ENCODE measurements around the gene NOXO1. TPM values are rescaled to one million over a fixed set of nuclear protein-coding genes. Genes with fewer than 3 reads are reported as not detected.

Gene NOXO1
- total RNA-seq, 1 donor from 2014 or later: 1.6 TPM

DNA sequence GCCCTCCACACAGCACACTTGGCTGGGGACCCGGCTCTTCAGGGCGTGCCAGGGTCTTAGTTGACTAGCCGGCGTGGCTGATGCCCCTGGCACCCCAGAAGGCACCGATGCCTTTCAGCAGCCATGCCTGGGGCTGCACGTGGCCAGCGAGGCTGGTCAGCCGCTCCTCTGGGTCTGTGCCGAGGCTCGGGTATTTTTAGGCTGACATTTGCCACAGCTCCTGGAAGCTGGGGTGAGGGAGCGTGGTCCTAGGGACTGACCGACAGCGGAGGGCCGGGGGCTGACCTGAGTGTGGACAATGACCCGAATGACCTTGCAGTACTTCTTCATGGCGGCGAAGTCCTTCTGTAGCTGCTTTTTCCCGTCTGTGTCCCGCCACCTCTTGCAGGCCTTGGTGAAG lies 30.7 kb downstream of the NOXO1 start:
- Histone ChIP-seq H3K4me1 (ENCODE audit: control insufficient read depth in 3 of 3, insufficient read depth in 3 of 3, low read length in 3 of 3) (peaks cover 49 to 71% (median 59%) of the 10 kb centered on the region in 3 donors), H3K4me3 (ENCODE audit: low read length in 3 of 3) (peak overlapping the region; percentile 44 to 54 (median 48)), H3K9me3 (ENCODE audit: control insufficient read depth in 3 of 3, low read length in 3 of 3) (no peaks in the 10 kb centered on the region), H3K9ac (ENCODE audit: low read depth in 1 of 3, low read length in 3 of 3) (peak overlapping the region; percentile 59 to 83 (median 65)), H3K27me3 (ENCODE audit: control insufficient read depth in 3 of 3, insufficient read depth in 3 of 3, low read length in 3 of 3) (no peaks in the 10 kb centered on the region), H3K36me3 (ENCODE audit: control insufficient read depth in 3 of 3, insufficient read depth in 3 of 3, low read length in 3 of 3) (peaks cover 12 to 15% (median 13%) of the 10 kb centered on the region in 3 donors), H3K27ac (ENCODE audit: low read depth, low read length) (peak overlapping the region; percentile 93)

DNA sequence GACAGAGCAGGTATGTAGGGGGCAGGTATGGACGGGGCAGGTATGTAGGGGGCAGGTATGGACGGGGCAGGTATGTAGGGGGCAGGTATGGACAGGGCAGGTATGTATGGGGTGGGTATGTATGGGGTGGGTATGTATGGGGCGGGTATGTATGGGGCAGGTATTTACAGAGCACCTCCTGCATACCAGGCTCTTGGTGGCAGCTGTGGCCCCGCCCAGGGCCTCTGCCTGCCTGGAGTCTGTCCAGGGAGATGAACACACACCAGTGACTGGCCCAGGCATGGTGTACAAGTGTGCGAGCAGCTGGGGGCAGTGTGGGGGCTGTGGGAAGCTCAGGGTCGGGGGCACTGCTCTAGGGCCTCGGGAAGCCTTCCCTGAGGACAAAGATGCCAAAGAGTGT lies 31.2 kb downstream of the NOXO1 start:
- H3K9ac ChIP-seq (ENCODE audit: low read depth in 1 of 3, low read length in 3 of 3): peak overlapping the region; percentile 23 to 83 (median 61)
- H3K36me3 ChIP-seq (ENCODE audit: control insufficient read depth in 3 of 3, insufficient read depth in 3 of 3, low read length in 3 of 3): peaks cover 15 to 16% (median 15%) of the 10 kb centered on the region in 3 donors
- peaks cover 53 to 76% (median 62%) of the 10 kb centered on the region in 3 donors for H3K4me1 ChIP-seq (ENCODE audit: control insufficient read depth in 3 of 3, insufficient read depth in 3 of 3, low read length in 3 of 3)
- peak overlapping the region in 2 of 3 donors; percentile 22 to 31 for H3K4me3 ChIP-seq (ENCODE audit: low read length in 3 of 3)
- no peaks in the 10 kb centered on the region for H3K27me3 ChIP-seq (ENCODE audit: control insufficient read depth in 3 of 3, insufficient read depth in 3 of 3, low read length in 3 of 3)
- peak overlapping the region; percentile 93 for H3K27ac ChIP-seq (ENCODE audit: low read depth, low read length)
- H3K9me3 ChIP-seq (ENCODE audit: control insufficient read depth in 3 of 3, low read length in 3 of 3): no peaks in the 10 kb centered on the region

GRCh38 chr16:1949507-1949906 lies 31.8 kb downstream of the NOXO1 start:
- Histone ChIP-seq H3K4me1 (ENCODE audit: control insufficient read depth in 3 of 3, insufficient read depth in 3 of 3, low read length in 3 of 3) (peaks cover 54 to 76% (median 63%) of the 10 kb centered on the region in 3 donors), H3K9me3 (ENCODE audit: control insufficient read depth in 3 of 3, low read length in 3 of 3) (no peaks in the 10 kb centered on the region), H3K4me3 (ENCODE audit: low read length in 3 of 3) (no peak overlapping the region), H3K27ac (ENCODE audit: low read depth, low read length) (peak overlapping the region; percentile 93), H3K9ac (ENCODE audit: low read depth in 1 of 3, low read length in 3 of 3) (peak overlapping the region in 1 of 3 donors; percentile 83), H3K27me3 (ENCODE audit: control insufficient read depth in 3 of 3, insufficient read depth in 3 of 3, low read length in 3 of 3) (no peaks in the 10 kb centered on the region), H3K36me3 (ENCODE audit: control insufficient read depth in 3 of 3, insufficient read depth in 3 of 3, low read length in 3 of 3) (peaks cover 15 to 17% (median 15%) of the 10 kb centered on the region in 3 donors)

DNA sequence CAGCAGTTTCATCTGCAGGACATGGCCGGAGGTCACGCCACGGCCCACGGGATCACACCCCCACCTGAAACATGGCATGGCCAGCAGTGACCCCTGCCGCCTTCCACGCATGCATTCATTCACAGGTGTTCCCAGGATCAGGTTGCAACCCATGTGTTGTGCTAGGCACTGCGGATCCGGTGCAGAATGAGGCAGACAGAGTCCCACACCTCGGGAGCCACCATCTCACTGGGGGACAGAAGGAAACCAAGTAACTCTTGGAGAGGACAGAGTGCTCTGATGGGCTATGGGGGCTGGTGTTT lies 33.9 kb downstream of the NOXO1 start:
- peaks cover 10 to 15% (median 11%) of the 10 kb centered on the region in 3 donors for H3K36me3 ChIP-seq (ENCODE audit: control insufficient read depth in 3 of 3, insufficient read depth in 3 of 3, low read length in 3 of 3)
- no peaks in the 10 kb centered on the region for H3K9me3 ChIP-seq (ENCODE audit: control insufficient read depth in 3 of 3, low read length in 3 of 3)
- peaks cover 55 to 76% (median 71%) of the 10 kb centered on the region in 3 donors for H3K4me1 ChIP-seq (ENCODE audit: control insufficient read depth in 3 of 3, insufficient read depth in 3 of 3, low read length in 3 of 3)
- peak overlapping the region in 2 of 3 donors; percentile 22 to 73 for H3K9ac ChIP-seq (ENCODE audit: low read depth in 1 of 3, low read length in 3 of 3)
- H3K27ac ChIP-seq (ENCODE audit: low read depth, low read length): peak overlapping the region; percentile 40
- peak overlapping the region in 2 of 3 donors; percentile 29 to 36 for H3K4me3 ChIP-seq (ENCODE audit: low read length in 3 of 3)
- H3K27me3 ChIP-seq (ENCODE audit: control insufficient read depth in 3 of 3, insufficient read depth in 3 of 3, low read length in 3 of 3): no peaks in the 10 kb centered on the region

DNA sequence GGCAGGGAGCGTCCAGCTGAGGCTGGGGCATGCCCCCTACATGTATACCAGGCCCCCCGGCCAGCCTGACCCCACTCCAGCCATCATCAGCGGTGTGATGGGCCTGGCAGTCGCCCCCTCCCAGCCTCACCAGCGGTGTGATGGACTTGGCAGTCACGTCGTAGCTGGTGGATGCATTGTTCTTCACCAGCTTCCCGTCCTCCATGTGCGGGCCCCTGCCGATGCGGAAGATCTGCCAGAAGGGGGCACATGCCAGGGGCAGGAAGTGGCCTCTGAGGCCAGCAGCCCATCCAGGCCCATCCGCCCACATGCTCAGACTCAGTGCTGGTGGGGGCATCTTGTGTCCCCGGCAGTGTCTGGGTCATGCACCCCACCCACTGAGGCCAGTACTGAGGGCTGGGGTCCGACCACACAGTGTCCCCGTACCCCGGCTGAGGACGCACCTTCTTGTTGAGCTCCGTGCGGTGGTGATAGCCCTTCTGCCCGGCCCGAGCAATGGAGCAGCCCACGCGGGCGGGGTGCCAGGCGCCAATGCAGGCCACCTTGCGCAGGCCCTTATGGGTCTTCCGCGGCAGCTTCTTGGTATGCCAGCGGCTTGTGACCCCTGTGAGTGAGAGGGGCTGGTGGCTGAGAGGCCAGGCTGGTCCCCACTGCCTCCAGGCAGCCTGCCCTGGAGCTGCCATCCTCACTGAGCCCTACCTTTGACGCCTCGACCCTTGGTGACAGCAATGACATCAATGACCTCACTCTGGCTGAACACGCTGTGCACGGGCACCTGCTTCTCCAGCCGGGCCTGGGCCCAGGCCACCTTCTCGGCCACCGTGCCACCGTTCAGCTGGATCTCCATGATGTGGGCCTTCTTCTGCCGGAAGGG lies 34.5 kb downstream of the NOXO1 start:
- peaks cover 10 to 13% (median 11%) of the 10 kb centered on the region in 3 donors for H3K36me3 ChIP-seq (ENCODE audit: control insufficient read depth in 3 of 3, insufficient read depth in 3 of 3, low read length in 3 of 3)
- peak overlapping the region in 2 of 3 donors; percentile 29 to 36 for H3K4me3 ChIP-seq (ENCODE audit: low read length in 3 of 3)
- no peaks in the 10 kb centered on the region for H3K27me3 ChIP-seq (ENCODE audit: control insufficient read depth in 3 of 3, insufficient read depth in 3 of 3, low read length in 3 of 3)
- H3K9me3 ChIP-seq (ENCODE audit: control insufficient read depth in 3 of 3, low read length in 3 of 3): no peaks in the 10 kb centered on the region
- H3K9ac ChIP-seq (ENCODE audit: low read depth in 1 of 3, low read length in 3 of 3): peak overlapping the region in 2 of 3 donors; percentile 22 to 73
- H3K4me1 ChIP-seq (ENCODE audit: control insufficient read depth in 3 of 3, insufficient read depth in 3 of 3, low read length in 3 of 3): peaks cover 61 to 79% (median 76%) of the 10 kb centered on the region in 3 donors
- H3K27ac ChIP-seq (ENCODE audit: low read depth, low read length): peak overlapping the region; percentile 97

GRCh38 chr16:1945559-1946391 lies 35.5 kb downstream of the NOXO1 start:
- peaks cover 65 to 82% (median 79%) of the 10 kb centered on the region in 3 donors for H3K4me1 ChIP-seq (ENCODE audit: control insufficient read depth in 3 of 3, insufficient read depth in 3 of 3, low read length in 3 of 3)
- H3K27ac ChIP-seq (ENCODE audit: low read depth, low read length): peak overlapping the region; percentile 97
- peaks cover 12 to 13% (median 13%) of the 10 kb centered on the region in 3 donors for H3K36me3 ChIP-seq (ENCODE audit: control insufficient read depth in 3 of 3, insufficient read depth in 3 of 3, low read length in 3 of 3)
- no peaks in the 10 kb centered on the region for H3K9me3 ChIP-seq (ENCODE audit: control insufficient read depth in 3 of 3, low read length in 3 of 3)
- no peak overlapping the region for H3K4me3 ChIP-seq (ENCODE audit: low read length in 3 of 3)
- H3K27me3 ChIP-seq (ENCODE audit: control insufficient read depth in 3 of 3, insufficient read depth in 3 of 3, low read length in 3 of 3): no peaks in the 10 kb centered on the region
- H3K9ac ChIP-seq (ENCODE audit: low read depth in 1 of 3, low read length in 3 of 3): peak overlapping the region; percentile 10 to 73 (median 45)

DNA sequence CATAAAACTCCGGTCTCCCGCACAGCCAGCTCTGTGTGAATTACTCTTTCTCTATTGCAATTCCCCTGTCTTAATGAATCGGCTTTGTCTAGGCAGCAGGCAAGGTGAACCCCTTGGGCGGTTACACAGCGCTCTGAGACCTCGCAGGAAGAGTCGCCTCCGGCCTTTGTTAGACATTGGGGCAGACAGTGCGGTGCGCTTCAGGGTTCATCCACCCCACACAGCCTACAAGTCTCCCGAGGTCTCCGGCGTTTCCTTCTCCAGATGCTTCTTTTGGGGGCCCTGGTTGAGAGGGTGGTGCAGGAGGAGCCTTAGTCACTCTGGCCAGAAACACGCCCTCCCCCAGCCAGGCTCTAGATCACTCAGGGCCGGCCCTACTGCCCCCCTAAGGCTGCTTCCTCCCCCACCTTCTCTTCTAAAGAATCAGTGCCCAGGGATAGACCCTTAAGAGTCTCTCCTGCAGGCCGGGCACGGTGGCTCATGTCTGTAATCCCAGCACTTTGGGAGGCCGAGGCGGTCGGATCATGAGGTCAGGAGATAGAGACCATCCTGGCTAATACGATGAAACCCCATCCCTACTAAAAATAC lies 36.6 kb downstream of the NOXO1 start:
- peak overlapping the region in 1 of 3 donors; percentile 45 for H3K9ac ChIP-seq (ENCODE audit: low read depth in 1 of 3, low read length in 3 of 3)
- H3K36me3 ChIP-seq (ENCODE audit: control insufficient read depth in 3 of 3, insufficient read depth in 3 of 3, low read length in 3 of 3): peaks cover 18 to 21% (median 18%) of the 10 kb centered on the region in 3 donors
- H3K4me1 ChIP-seq (ENCODE audit: control insufficient read depth in 3 of 3, insufficient read depth in 3 of 3, low read length in 3 of 3): peaks cover 65 to 80% (median 79%) of the 10 kb centered on the region in 3 donors
- no peaks in the 10 kb centered on the region for H3K9me3 ChIP-seq (ENCODE audit: control insufficient read depth in 3 of 3, low read length in 3 of 3)
- H3K4me3 ChIP-seq (ENCODE audit: low read length in 3 of 3): peak overlapping the region in 1 of 3 donors; percentile 14
- H3K27me3 ChIP-seq (ENCODE audit: control insufficient read depth in 3 of 3, insufficient read depth in 3 of 3, low read length in 3 of 3): no peaks in the 10 kb centered on the region
- H3K27ac ChIP-seq (ENCODE audit: low read depth, low read length): peak overlapping the region; percentile 97

- H3K4me1 ChIP-seq (ENCODE audit: control insufficient read depth in 3 of 3, insufficient read depth in 3 of 3, low read length in 3 of 3): peaks cover 65 to 88% (median 70%) of the 10 kb centered on the region in 3 donors
- peak within 1 kb of the TSS; percentile 90 to 97 (median 96) for H3K9ac ChIP-seq (ENCODE audit: low read depth in 1 of 3, low read length in 3 of 3)
- H3K27ac ChIP-seq (ENCODE audit: low read depth, low read length): peak within 1 kb of the TSS; percentile 97
Measured at GRCh38 chr16:1942810-1943726, 38.2 kb downstream of the NOXO1 start, which contains the start of gene MSRB1. Gene MSRB1 (minus strand): TSS chr16:1943199. CDS start chr16:1943156, 43 bp downstream.

More at GRCh38 chr16:1942810-1943726, 38.2 kb downstream of the NOXO1 start, which contains the start of gene MSRB1:
- Histone ChIP-seq H3K36me3 (ENCODE audit: control insufficient read depth in 3 of 3, insufficient read depth in 3 of 3, low read length in 3 of 3) (peaks cover 32 to 35% (median 33%) of the 10 kb centered on the region in 3 donors), H3K4me3 (ENCODE audit: low read length in 3 of 3) (peak within 1 kb of the TSS; percentile 78 to 92 (median 87)), H3K9me3 (ENCODE audit: control insufficient read depth in 3 of 3, low read length in 3 of 3) (no peaks in the 10 kb centered on the region), H3K27me3 (ENCODE audit: control insufficient read depth in 3 of 3, insufficient read depth in 3 of 3, low read length in 3 of 3) (no peaks in the 10 kb centered on the region)
